GM12865 (cell line): Measurements from ENCODE around the gene GALNT2.

Source experiments
- DNase-seq: peaks from one replicate; pipeline ENCODE4 v3.0.0; 2010; ENCODE audit warnings: low read depth
- H3K4me3 ChIP-seq: 2 replicates; pipeline ENCODE4 v1.5.1; 2011; ENCODE audit warnings: mild to moderate bottlenecking, low read depth, low read length, control low read depth
- TF ChIP-seq, protein P1 (sequence below): IDR thresholded peaks from 2 replicates; pipeline ENCODE4 v1.5.1; 2011; ENCODE audit warnings: low read length, control low read depth, low read depth, inconsistent platforms; ENCODE audit not compliant: insufficient read depth; ENCODE audit errors: missing control alignments

GALNT2 gene

DNA sequence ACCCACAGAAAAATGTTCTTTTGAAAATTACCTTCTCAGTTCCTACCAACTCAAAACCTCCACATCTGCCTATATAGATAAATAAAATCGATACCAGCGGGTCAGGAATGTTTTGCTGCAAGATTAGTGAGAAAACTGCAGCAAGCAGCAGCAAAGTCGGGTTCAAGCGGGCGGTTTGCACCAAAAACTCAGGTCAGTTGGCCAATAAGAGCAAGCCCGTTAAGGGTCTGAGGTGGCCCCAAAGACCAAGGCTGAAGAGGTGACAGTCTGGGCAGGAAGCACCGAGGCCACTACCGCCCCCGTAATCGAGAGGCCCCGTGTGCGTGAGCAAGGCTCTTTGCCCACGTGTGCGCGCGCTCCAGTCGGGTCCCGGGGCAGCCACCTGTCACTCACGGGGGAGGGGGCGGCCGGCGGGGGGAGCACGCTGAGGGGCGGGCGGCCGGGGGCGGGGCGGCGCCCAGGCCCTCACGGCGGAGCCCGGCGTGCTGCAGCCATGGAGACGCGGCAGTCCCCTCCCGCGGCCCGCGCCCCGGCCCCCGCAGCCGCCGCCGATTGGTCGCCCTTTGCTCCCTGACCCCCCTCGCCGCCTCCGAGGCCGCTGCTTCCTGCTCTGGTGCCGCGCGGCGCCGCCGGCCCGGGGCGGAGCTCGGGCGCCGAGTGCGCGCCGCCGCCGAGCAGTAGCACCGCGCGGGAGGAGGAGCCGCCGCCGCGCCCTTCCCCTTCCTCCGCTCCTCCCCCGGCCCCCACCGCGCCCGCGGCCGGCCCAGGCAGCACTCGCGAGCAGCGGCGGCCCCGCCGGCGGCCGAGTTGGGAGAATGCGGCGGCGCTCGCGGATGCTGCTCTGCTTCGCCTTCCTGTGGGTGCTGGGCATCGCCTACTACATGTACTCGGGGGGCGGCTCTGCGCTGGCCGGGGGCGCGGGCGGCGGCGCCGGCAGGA lies at the start of gene GALNT2:
Gene GALNT2 (plus strand): TSS at position 773 of the 939 bp plus-strand sequence. CDS start 43 bp downstream, at position 816.
- TF ChIP-seq, protein P1, sequence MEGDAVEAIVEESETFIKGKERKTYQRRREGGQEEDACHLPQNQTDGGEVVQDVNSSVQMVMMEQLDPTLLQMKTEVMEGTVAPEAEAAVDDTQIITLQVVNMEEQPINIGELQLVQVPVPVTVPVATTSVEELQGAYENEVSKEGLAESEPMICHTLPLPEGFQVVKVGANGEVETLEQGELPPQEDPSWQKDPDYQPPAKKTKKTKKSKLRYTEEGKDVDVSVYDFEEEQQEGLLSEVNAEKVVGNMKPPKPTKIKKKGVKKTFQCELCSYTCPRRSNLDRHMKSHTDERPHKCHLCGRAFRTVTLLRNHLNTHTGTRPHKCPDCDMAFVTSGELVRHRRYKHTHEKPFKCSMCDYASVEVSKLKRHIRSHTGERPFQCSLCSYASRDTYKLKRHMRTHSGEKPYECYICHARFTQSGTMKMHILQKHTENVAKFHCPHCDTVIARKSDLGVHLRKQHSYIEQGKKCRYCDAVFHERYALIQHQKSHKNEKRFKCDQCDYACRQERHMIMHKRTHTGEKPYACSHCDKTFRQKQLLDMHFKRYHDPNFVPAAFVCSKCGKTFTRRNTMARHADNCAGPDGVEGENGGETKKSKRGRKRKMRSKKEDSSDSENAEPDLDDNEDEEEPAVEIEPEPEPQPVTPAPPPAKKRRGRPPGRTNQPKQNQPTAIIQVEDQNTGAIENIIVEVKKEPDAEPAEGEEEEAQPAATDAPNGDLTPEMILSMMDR: no peak
- H3K4me3 ChIP-seq: peak within 1 kb of the TSS; percentile 97
- DNase-seq: peak; percentile 95

DNA sequence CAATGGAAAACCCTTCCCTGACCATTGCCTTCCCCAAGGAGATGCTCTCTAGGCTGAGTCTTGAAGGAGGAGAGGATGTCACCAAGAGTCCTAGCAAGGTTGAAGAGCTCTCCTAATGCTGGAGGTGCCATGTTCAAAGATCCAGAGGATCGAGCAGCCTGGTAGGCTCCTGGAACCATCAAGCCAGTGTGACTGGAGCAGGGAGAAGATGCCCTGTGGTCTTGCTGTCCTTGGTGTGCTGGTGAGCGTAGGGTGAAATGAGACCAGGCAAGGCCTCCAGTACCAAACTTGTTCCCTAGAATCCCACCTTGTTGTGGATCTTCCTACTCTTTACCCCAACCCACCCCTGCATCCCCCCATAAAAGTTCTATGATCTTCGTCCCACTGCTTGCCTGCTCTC lies 46.6 kb upstream of the GALNT2 start:
- no peak for DNase-seq
- H3K4me3 ChIP-seq: no peak overlapping the region
- TF ChIP-seq, protein P1: no peak

DNA sequence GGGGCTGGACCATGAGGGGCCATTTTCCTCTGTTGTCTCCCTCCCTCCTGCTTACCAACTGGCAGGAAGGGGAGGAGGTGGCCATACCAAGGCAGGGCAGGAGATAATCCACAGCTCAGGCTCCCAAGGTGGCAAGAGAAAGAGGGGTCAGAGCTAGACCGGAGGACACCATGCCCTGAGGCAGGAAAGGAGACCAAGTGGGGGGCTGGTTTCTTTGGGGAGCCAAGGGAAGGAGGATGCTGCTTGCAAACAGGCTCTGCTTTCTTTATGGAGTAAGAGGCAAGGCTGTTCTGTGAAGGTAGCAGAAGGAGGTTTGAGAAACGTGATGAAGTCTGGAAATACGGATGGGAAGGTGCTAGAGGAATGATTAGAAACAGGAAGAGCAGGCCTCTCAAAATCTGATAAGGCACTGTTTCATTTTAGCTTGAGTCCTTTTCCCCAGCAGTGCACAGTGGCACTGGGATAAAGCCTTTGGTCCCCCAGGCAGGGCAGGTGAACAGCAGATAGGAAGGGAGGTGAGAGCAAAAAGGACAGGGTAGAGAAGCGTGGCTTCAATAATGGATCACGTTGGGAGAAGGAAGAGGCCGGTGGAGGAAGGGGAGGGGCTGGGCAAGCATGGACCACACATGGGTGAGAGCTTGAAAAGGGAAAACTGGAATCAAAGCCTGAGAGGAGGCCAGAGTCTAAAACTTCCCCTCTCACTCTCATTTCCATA lies 44.2 kb upstream of the GALNT2 start:
- H3K4me3 ChIP-seq: no peak overlapping the region
- TF ChIP-seq, protein P1: no peak
- no peak for DNase-seq

DNA sequence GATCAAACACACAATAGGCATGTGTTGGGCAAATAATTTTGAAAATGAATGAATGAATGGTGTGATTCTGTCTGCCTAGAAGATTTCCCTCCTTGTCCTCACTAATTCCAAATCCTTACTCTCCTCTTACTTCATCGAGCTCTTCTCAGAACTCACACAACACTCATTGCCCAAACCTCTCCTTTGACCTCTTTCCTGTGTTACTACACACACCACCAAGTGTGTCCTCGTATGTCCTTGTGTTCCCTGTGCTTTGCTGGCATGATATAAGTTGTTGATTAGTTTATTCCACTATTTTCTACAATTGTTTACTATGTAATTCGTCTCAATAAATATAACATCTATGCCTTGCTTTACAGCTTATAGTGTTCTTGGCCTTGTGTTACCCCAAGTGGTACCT lies 41.4 kb upstream of the GALNT2 start:
- TF ChIP-seq, protein P1: no peak
- DNase-seq: no peak
- no peak overlapping the region for H3K4me3 ChIP-seq

DNA sequence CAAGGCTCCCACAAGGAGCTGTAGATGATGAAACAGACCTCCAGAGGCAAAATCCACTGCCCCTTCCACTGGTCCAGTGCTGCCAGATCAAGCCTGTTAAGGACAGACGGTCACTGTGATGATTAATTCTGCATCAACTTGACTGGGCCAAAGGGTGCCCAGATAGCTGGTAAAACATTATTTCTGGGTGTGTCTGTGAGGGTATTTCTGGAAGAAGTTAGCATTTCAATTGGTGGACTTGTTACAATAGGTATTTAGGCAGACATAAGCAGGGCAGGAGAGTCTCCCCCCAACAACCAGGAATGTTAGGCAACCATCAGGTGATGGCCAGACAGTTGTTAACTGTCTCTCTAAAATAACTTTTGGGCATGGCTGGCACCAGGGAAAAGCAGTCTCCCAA lies 40.9 kb upstream of the GALNT2 start:
- H3K4me3 ChIP-seq: no peak overlapping the region
- no peak for DNase-seq
- TF ChIP-seq, protein P1: no peak

DNA sequence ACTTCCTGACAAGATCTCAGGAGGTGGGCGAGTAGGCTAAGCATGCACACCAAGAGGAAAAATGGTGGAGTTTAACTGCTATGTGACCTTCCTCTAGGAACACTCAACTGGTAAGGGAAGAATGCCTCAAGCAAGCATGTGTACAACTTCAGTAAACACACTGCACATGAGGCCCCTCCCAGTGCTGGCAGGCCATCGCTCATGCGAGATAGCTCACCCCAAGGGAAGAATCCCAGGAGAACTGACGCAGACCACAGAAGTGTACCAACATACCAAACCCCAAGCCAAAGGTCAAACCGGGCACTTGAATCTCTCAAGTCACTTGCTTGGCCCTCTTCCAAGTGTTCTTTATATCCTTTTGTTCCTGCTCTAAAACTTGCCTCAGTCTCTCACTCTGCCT lies 40.5 kb upstream of the GALNT2 start:
- no peak overlapping the region for H3K4me3 ChIP-seq
- TF ChIP-seq, protein P1: no peak
- DNase-seq: no peak
